Measurements from ENCODE around the gene ETV3L.
"Not testable (repeated sequence)": the region's sequence is repeated elsewhere in the genome, so short reads cannot be mapped to it uniquely, and the experiment has no call there.

The ETV3L gene

GRCh38 chr1:157081707-157082106 lies 17.9 kb downstream of the ETV3L start:
- TF ChIP-seq, protein P1, sequence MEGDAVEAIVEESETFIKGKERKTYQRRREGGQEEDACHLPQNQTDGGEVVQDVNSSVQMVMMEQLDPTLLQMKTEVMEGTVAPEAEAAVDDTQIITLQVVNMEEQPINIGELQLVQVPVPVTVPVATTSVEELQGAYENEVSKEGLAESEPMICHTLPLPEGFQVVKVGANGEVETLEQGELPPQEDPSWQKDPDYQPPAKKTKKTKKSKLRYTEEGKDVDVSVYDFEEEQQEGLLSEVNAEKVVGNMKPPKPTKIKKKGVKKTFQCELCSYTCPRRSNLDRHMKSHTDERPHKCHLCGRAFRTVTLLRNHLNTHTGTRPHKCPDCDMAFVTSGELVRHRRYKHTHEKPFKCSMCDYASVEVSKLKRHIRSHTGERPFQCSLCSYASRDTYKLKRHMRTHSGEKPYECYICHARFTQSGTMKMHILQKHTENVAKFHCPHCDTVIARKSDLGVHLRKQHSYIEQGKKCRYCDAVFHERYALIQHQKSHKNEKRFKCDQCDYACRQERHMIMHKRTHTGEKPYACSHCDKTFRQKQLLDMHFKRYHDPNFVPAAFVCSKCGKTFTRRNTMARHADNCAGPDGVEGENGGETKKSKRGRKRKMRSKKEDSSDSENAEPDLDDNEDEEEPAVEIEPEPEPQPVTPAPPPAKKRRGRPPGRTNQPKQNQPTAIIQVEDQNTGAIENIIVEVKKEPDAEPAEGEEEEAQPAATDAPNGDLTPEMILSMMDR (IDR thresholded peaks at IDR 0.05; ENCODE audit: extremely low read depth, missing control alignments) = no peak
- no peak for DNase-seq (ENCODE audit: low spot score)

DNA sequence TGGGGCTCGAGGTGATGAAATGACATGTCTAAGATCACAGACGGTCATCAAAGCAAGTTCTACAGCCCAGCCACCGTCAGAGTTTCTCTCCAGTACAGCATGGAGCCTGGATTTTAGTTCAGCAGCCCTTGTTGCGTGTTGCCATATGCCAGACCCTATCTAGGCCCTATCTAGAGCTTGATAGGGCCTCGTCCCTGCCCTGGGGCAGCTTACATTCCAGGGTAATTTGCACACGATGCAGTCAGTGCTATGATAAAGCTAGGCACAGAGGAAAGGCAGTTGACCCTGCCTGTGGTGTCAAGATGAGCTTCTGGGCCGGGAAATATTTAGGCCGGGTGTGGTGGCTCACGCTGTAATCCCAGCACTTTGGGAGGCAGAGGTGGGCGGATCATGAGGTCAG lies 18.9 kb downstream of the ETV3L start:
- TF ChIP-seq, protein P1 (IDR thresholded peaks at IDR 0.05; ENCODE audit: extremely low read depth, missing control alignments) = no peak
- no peak for DNase-seq (ENCODE audit: low spot score)

DNA sequence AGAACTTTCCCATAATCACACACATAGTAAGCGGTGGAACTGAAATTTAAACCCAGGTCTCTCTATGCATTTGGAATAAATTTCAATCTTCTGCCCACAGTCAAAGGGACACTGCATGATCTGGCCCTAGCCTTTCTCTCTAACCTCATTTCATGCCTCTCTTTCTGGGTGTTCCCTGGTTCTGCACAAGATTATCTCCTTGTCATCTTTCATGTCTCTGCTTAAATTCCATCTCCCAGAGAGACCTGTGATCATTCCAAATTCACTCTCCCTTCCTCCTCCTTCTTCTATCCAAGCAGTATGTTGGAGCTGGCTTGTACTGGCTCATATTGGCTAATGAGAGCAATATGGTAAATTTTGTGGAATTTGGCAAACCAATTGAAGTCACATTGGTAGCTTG lies 22.2 kb downstream of the ETV3L start:
- TF ChIP-seq, protein P1 (IDR thresholded peaks at IDR 0.05; ENCODE audit: extremely low read depth, missing control alignments) = no peak
- DNase-seq (ENCODE audit: low spot score) = no peak

GRCh38 chr1:157073944-157074685 lies 25.5 kb downstream of the ETV3L start:
- TF ChIP-seq, protein P1 (IDR thresholded peaks at IDR 0.05; ENCODE audit: extremely low read depth, missing control alignments) = peak; percentile 62
- DNase-seq (ENCODE audit: low spot score) = no peak

DNA sequence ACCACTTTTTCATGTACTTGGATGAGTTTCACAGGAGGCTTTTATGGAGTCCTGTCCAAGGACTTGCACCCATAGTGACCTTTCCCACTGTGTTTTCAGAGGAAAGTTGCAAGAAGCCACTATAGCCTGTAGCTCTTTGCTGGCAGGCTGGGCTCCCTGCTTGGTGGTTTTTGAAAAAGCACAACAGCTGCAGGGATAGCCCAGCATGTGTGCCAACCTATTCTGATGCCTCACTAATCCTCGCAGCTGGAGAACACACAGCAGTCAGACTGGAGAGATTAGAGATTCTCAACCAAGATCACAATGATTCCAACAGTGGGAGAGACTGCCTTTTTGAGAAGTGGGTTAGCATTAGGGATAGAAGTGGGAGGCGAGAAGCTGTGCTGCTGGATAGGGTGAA lies 30.0 kb downstream of the ETV3L start:
- TF ChIP-seq, protein P1 (IDR thresholded peaks at IDR 0.05; ENCODE audit: extremely low read depth, missing control alignments) = no peak
- no peak for DNase-seq (ENCODE audit: low spot score)

DNA sequence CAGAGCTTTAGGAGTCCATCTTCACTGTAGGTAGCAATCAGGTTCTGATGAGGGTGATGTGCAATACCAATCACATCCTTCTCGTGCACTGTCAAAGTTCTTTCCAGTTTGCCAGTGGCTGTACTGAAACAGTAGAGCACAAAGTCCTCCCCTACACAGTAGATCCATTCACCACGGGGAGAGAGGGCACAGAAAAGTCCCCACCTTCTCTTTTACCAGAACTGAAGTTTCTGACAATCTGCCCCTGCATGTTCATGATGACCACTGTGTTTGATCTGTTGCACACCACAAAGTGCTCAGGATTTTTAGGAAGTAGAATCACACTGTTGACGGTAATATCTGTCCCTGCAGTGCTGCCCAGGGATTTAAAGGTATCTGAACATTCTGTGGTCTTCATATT lies 40.4 kb downstream of the ETV3L start:
- DNase-seq (ENCODE audit: low spot score) = not testable (repeated sequence)

GRCh38 chr1:157056269-157056668 lies 43.3 kb downstream of the ETV3L start:
- no peak for DNase-seq (ENCODE audit: low spot score)
- TF ChIP-seq, protein P1 (IDR thresholded peaks at IDR 0.05; ENCODE audit: extremely low read depth, missing control alignments) = no peak

GRCh38 chr1:157055729-157056128 lies 43.9 kb downstream of the ETV3L start:
- DNase-seq (ENCODE audit: low spot score) = not testable (repeated sequence)

All from GM20000 (cell line).